ENCODE measurements around the gene DDX39A. TPM values are rescaled to one million over a fixed set of nuclear protein-coding genes. Genes with fewer than 3 reads are reported as not detected.

Gene DDX39A
- total RNA-seq (2021; ENCODE audit: unreplicated experiment) (117 TPM), Bru-seq, nascent RNA (percentile 89 among the genes with signal in this experiment), BruChase-seq, experiment 1, labeled RNA remaining after a 2-hour chase (percentile 85 among the genes with signal in this experiment), BruChase-seq, experiment 2, labeled RNA remaining after a 6-hour chase (percentile 92 among the genes with signal in this experiment)
- polyA plus RNA-seq (2012; ENCODE audit: insufficient read length) = 96.9 TPM
- long read RNA-seq, transcript DDX39A-201 (11 exons, 1,471 nt) = major isoform, 144 of 235 reads
- long read RNA-seq, partial matches to known transcripts = 45 of 235 reads
- long read RNA-seq, other reads (novel, unspliced or antisense) = 41 of 235 reads

DNA sequence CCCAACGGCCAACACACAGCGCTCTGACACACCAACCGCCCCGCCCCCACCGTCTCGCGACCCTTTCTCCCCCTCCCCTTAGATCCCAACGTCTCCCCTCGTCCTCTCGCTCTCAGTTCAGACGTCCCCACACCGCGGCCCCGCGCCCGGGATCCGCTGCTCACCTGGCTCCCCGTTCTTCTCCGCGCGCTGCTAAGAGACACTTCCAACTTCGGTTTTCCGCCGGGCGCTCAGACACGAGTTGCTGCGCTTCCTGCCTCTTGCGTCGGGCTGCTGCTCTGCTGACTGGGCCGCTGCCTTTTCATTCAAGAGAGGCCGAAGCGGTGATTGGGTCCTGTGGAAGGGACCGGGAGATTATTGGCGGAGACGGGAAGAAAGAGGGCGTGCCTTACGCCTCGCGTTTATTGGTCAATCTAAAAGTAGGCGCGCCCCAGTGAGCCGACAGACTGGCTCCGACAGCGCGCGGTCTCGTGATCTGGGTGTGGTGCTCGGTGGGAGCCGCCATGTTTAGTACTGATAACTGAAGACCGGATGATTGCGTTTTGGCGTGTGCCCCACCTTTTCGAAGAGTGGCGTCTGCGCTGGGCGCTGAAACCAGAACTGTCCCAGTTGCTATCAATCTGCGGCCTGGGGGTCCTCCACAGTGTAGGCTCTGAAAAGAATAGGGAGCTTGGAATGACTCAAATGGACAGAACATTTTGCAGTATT is at the start of gene DDX39A:
TSS of gene DDX39A (minus strand) at position 236 of the 708 bp plus-strand sequence. CDS start 6,121 bp downstream, outside the sequence.
- ATAC-seq (peak; percentile 96), DNase-seq (ENCODE audit: low read depth, low spot score) (peak; percentile 93)
- in situ Hi-C loops (cut with HindIII; ENCODE audit: low pct_unique_long_range_greater_than_20kb, low sequenced_read_pairs) (no loop called here), intact Hi-C loops (cut with micrococcal nuclease; ENCODE audit: unreplicated experiment) (no loop called here)
- H3K9me3 ChIP-seq (ENCODE audit: control insufficient read depth, insufficient read depth, low read depth, low read length) = no peaks in the 10 kb centered on the region
- peaks cover 2% of the 10 kb centered on the region; the same call in 1 of the 2 replicates for H3K36me3 ChIP-seq (ENCODE audit: control insufficient read depth, insufficient read depth, low read length)
- ChIA-PET POLR2A (interaction anchor here (0.5 to 0.6 kb wide), 2 partner anchors 113 to 790 kb away, joined by 3 to 5 read pairs; no protein-coding TSS in a partner anchor), CTCF (no interaction called here)
- H3K27ac ChIP-seq (ENCODE audit: low read length) = peak within 1 kb of the TSS; percentile 97
- peak within 1 kb of the TSS; percentile 76 to 85 for H3K4me3 ChIP-seq (ENCODE audit: low read depth in 2 of 2, low read length in 2 of 2)
- no TSS peak for BruUV-seq (replicated peaks)
- H3K27me3 ChIP-seq (ENCODE audit: control insufficient read depth, insufficient read depth, low read length) = no peaks in the 10 kb centered on the region
- TF ChIP-seq TCF7L2 (IDR thresholded peaks at IDR 0.05; ENCODE audit: low read depth, low read length) = no peak
- TF ChIP-seq POLR2AphosphoS5 (IDR thresholded peaks at IDR 0.05; ENCODE audit: low read depth, low read length) = peak; percentile 94
- TF ChIP-seq, protein P1, sequence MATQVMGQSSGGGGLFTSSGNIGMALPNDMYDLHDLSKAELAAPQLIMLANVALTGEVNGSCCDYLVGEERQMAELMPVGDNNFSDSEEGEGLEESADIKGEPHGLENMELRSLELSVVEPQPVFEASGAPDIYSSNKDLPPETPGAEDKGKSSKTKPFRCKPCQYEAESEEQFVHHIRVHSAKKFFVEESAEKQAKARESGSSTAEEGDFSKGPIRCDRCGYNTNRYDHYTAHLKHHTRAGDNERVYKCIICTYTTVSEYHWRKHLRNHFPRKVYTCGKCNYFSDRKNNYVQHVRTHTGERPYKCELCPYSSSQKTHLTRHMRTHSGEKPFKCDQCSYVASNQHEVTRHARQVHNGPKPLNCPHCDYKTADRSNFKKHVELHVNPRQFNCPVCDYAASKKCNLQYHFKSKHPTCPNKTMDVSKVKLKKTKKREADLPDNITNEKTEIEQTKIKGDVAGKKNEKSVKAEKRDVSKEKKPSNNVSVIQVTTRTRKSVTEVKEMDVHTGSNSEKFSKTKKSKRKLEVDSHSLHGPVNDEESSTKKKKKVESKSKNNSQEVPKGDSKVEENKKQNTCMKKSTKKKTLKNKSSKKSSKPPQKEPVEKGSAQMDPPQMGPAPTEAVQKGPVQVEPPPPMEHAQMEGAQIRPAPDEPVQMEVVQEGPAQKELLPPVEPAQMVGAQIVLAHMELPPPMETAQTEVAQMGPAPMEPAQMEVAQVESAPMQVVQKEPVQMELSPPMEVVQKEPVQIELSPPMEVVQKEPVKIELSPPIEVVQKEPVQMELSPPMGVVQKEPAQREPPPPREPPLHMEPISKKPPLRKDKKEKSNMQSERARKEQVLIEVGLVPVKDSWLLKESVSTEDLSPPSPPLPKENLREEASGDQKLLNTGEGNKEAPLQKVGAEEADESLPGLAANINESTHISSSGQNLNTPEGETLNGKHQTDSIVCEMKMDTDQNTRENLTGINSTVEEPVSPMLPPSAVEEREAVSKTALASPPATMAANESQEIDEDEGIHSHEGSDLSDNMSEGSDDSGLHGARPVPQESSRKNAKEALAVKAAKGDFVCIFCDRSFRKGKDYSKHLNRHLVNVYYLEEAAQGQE (IDR thresholded peaks at IDR 0.05; ENCODE audit: insufficient read depth in 1 of 2, low read depth in 2 of 2, low read length in 1 of 2) = no peak
- peak; percentile 72; the same call in 1 of the 2 replicates for TF ChIP-seq SIN3A (IDR thresholded peaks at IDR 0.05; ENCODE audit: borderline replicate concordance, insufficient read depth, low read depth, low read length)
- TF ChIP-seq, protein P2, sequence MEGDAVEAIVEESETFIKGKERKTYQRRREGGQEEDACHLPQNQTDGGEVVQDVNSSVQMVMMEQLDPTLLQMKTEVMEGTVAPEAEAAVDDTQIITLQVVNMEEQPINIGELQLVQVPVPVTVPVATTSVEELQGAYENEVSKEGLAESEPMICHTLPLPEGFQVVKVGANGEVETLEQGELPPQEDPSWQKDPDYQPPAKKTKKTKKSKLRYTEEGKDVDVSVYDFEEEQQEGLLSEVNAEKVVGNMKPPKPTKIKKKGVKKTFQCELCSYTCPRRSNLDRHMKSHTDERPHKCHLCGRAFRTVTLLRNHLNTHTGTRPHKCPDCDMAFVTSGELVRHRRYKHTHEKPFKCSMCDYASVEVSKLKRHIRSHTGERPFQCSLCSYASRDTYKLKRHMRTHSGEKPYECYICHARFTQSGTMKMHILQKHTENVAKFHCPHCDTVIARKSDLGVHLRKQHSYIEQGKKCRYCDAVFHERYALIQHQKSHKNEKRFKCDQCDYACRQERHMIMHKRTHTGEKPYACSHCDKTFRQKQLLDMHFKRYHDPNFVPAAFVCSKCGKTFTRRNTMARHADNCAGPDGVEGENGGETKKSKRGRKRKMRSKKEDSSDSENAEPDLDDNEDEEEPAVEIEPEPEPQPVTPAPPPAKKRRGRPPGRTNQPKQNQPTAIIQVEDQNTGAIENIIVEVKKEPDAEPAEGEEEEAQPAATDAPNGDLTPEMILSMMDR (IDR thresholded peaks at IDR 0.05) = no peak
- peaks cover 12% of the 10 kb centered on the region for H3K4me1 ChIP-seq (ENCODE audit: control insufficient read depth, insufficient read depth, low read length)

DNA sequence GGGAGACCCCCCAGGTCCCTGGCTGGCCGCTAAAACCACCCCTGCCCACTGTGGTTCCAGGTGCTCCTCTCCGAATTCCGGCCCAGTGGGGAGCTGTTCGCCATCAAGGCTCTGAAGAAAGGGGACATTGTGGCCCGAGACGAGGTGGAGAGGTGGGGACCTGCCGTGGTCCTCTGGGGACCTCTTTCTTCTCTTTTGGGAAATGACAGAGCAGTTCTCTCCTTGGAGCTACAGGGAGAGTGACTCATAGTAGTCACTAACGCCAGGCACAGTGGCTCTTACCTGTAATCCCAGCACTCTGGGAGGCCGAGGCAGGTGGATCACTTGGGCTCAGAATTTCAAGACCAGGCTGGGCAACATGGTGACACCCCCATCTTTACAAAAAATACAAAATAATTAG is 48.7 kb upstream of the DDX39A start:
- intact Hi-C loops (cut with micrococcal nuclease; ENCODE audit: unreplicated experiment) (no loop called here), in situ Hi-C loops (cut with HindIII; ENCODE audit: low pct_unique_long_range_greater_than_20kb, low sequenced_read_pairs) (no loop called here)
- H3K4me3 ChIP-seq (ENCODE audit: low read depth in 2 of 2, low read length in 2 of 2) = no peak overlapping the region
- H3K27ac ChIP-seq (ENCODE audit: low read length) = no peak overlapping the region
- H3K4me1 ChIP-seq (ENCODE audit: control insufficient read depth, insufficient read depth, low read length) = peaks cover 3% of the 10 kb centered on the region; the same call in 1 of the 2 replicates
- CTCF ChIA-PET = no interaction called here
- no peaks in the 10 kb centered on the region for H3K36me3 ChIP-seq (ENCODE audit: control insufficient read depth, insufficient read depth, low read length)
- POLR2A ChIA-PET = no interaction called here
- no peaks in the 10 kb centered on the region for H3K9me3 ChIP-seq (ENCODE audit: control insufficient read depth, insufficient read depth, low read depth, low read length)
- TF ChIP-seq POLR2AphosphoS5 (IDR thresholded peaks at IDR 0.05; ENCODE audit: low read depth, low read length) (no peak), TCF7L2 (IDR thresholded peaks at IDR 0.05; ENCODE audit: low read depth, low read length) (no peak), SIN3A (IDR thresholded peaks at IDR 0.05; ENCODE audit: borderline replicate concordance, insufficient read depth, low read depth, low read length) (no peak)
- TF ChIP-seq, protein P1 (IDR thresholded peaks at IDR 0.05; ENCODE audit: insufficient read depth in 1 of 2, low read depth in 2 of 2, low read length in 1 of 2) = no peak
- TF ChIP-seq, protein P2 (IDR thresholded peaks at IDR 0.05) = no peak; the same call in 1 of the 2 replicates
- no peaks in the 10 kb centered on the region for H3K27me3 ChIP-seq (ENCODE audit: control insufficient read depth, insufficient read depth, low read length)
- BruUV-seq (replicated peaks) = no TSS peak
- no peak for ATAC-seq
- no peak for DNase-seq (ENCODE audit: low read depth, low spot score)

All from Panc1 (cell line).